Left colon (tissue), 2 donors: Measurements from ENCODE around the gene EXOC4. TPM values are rescaled to one million over a fixed set of nuclear protein-coding genes. Genes with fewer than 3 reads are reported as not detected.
"Not testable (repeated sequence)": the region's sequence is repeated elsewhere in the genome, so short reads cannot be mapped to it uniquely, and the experiment has no call there.

Experiments
- ATAC-seq: fragments of 200-7000 bp; cut with Tn5 transposase; one replicate; pipeline ENCODE4 v1.9.1; 2020; ENCODE audit warnings: mild to moderate bottlenecking, moderate library complexity
- DNase-seq, 2 donors: peaks; one replicate each; pipeline ENCODE4 v3.0.0-alpha.2; 2020
- intact Hi-C, 2 donors: fragments of 100-400 bp; cut with DNase I in 1 of 2; cut with micrococcal nuclease in 1 of 2; formaldehyde crosslinking; loops; one replicate each; pipeline versions ENCODE4 v1.11.2 to v1.14.0; 2022; cut with DNase I, micrococcal nuclease
- total RNA-seq, 2 donors: library from RNA; stranded (reverse); fragmentation: NEBNext Ultra II Directional; extraction: Animal tissue kit (Norgen Biotek cat#: 25700); gene quantifications; one replicate each; pipeline ENCODE4 v1.2.1, GENCODE V29; 2021
- donor health status: DM: no; HTN: no; CAD: no.
- donor health status: DM: yes; HTN: yes; CAD: no.

Gene EXOC4
- total RNA-seq, 2 donors from 2014 or later, result 78.8 to 85.4 TPM

DNA sequence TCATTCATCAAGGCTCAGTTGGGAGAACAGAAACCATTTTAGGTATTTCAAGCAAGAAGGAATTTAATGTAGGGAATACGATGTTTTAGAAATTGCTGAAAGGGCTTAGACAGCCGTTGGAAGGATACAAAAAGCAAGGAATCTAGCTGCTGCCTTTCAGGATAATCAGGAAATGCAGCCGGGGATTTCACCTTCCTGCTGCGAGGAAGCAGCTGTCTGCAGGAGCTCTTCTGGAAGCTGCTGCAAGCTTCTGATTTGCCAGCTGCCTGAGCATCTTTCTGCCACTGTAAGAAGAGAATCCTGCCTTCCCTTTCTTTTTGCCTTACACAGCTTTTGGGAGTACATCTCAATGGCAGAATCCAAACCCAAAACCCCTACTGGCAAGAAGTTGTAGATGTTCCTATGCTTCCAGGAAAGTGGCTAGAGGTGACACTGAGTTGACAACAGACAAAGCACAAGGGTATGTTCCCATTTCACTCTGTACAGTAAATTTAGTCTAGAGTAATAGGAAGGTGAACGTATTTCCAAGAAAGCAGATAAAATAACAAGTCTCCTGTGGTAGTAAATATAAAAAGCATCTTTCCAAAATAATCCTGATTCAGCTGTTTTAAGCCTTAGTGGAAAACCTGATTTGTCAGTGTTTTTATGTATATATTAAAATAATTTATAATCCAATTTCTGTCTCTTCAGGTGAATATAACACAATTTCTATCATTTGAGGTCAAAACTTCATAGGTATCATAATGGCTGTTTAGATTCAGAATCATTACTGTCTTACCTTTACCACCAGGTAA is 725.8 kb downstream of the EXOC4 start:
- ATAC-seq (no peak), DNase-seq (no peak)
- intact Hi-C loops, result no loop called here

DNA sequence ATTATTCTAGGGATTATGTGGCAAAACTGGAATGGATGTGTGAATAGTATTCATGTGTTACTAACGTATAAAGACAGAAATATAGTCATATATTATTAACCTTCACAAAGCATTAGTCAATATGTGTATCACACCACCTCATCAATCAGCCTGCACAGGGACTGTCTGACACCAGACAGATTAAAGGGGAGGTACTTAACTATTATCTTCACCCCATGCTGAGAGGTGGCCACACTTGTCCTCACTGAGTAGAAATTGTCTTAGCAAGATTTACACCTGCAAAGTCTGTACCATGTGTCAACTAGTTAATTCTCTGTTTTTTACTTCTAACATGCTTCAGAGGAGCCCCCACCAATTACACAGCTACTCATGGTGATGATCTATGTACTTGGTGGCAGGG is 727.9 kb downstream of the EXOC4 start:
- intact Hi-C loops, result no loop called here
- DNase-seq (no peak), ATAC-seq (no peak)

DNA sequence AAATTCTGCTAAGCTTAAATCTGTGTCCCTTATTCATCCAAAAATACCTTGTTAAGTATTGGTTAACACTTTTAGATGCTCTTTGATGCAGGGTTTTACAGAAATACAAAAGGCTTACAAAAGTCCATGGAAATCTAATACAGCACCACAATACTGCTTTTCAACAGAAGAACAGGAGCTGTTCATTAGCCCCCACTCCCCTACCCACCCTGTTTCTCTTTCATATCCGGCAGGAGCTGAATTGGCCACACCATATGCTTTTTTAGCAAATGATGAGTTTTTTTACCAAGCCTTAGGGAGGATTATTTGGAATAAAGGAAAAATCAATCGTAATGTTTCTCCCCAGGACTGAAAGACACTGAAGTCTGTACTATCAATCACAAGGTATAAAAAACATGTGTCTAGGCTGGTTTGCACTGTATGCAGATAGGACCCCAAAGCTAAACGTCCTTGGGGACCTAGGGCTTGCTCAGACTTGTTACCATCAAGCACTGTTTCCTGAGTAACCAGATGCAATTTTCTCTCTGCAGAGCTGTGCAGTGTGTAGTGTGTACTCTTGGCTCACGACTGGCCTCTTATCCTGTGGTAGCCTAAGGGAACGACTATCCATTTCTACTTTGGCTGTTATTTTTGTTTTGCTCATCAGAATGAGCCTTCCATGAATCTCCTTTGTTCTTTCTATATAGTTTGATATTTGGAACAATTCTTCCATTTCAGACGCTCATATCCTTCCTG is 731.0 kb downstream of the EXOC4 start:
- intact Hi-C loops, result no loop called here
- ATAC-seq (no peak), DNase-seq (no peak)

DNA sequence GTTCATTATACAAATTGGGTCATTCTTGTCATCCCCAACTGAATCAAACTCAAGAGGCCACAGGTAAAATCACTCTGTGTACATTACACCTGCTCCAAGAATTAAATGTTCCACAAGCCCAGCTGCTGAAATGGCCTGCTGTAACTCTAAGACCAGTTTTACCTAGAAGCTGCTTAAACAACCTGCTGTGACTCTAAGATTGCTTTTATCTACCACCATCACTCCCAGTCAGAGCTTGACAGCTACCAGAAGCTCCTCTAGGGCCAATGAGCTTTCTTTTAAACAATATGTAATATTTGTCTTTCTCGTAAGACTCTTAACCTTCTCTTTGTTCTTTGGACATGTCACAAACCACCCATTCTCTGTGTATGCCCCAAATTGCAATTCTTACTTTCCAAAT is 732.4 kb downstream of the EXOC4 start:
- intact Hi-C loops, result no loop called here
- ATAC-seq (no peak), DNase-seq (no peak)

DNA sequence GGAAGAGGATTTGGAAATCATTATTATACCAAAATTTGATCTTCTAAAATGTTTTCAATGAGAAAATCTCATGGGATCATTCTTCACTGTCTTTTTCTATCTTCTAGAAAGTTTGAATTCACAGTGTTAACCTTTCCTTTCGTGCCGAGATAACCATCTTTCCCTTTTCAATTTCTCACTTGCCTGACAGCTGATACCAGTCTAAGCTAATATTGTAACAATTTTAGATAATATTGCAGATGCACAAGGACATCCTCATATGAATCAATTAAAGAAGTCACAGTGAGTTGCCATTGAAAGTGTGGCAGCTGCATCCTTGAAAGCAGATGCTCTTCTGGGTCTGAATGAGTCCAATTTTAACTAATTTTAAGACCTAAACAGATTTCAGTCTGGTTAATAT is 734.7 kb downstream of the EXOC4 start:
- no peak for DNase-seq
- intact Hi-C loops, result no loop called here
- ATAC-seq, result no peak

DNA sequence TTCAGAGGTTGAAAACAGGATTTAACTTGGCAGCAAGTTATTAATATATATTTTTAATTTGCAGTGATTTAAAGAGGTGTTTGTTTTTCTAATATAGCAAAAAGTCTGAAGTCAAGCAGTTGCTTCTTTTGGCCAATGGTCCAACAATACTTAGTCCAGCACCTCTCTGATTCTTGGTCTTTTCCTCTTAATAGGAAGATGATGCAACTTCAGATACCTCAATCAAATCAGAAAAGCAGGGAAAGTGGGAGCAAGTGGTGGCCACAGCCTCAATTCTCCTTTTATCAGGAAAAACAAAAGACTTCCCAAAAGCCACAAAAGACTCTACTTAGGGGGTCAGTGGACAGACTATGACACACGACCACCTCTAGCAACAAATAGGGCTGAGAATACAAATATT is 740.7 kb downstream of the EXOC4 start:
- DNase-seq, result no peak
- no peak for ATAC-seq
- intact Hi-C loops, result no loop called here

DNA sequence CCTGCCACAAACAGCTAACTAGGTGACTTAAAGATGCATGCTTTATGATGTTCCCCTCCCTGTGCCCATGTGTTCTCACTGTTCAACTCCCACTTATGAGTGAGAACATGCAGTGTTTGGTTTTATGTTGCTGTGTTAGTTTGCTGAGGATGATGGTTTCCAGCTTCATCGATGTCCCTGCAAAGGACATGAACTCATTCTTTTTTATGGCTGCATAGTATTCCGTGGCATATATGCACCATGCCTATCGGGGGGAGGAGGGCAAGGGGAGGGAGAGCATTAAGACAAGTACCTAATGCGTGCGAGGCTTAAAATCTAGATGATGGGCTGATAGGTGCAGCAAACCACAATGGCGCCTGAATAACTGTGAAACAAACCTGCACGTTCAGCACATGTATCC is 741.2 kb downstream of the EXOC4 start:
- DNase-seq, ATAC-seq, intact Hi-C loops: not testable (repeated sequence)

DNA sequence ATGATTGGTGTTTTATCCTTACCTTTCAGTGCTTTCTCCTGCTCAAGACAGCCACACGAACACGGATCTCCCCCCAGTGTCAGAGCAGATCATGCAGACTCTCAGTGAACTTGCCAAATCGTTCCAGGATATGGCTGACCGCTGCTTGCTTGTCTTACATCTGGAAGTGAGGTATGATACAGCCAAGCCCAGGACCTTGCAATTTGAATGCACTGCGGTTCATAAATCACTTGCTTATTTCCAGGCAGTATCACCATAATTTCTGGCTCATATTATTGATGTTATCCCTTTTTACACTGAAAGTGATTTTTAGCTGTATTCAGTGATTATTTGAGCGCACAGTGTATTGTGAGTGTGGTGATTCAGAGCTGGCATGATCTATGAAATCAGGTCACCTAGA is 744.6 kb downstream of the EXOC4 start:
- intact Hi-C loops, result no loop called here
- no peak for ATAC-seq
- DNase-seq, result no peak

DNA sequence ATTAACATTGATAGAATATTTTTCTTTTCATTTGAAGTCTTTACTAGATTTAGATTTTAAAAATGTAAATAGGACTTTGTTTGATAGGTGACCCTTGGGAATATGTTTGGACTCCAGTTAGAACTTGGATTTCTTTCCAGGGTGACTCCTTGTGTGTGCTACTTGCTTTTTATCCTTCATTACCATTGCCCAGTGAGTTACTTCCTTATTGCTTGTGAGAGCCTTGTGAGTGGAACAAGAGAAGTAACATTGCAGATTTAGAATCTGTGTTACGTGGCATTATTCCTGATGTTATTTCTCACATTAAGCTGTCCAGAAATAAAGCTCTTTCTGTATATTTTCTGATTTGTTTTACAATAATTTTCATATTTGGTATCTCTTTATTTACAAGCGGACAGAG is 746.3 kb downstream of the EXOC4 start:
- intact Hi-C loops, result no loop called here
- DNase-seq (no peak), ATAC-seq (peak; percentile 60)

DNA sequence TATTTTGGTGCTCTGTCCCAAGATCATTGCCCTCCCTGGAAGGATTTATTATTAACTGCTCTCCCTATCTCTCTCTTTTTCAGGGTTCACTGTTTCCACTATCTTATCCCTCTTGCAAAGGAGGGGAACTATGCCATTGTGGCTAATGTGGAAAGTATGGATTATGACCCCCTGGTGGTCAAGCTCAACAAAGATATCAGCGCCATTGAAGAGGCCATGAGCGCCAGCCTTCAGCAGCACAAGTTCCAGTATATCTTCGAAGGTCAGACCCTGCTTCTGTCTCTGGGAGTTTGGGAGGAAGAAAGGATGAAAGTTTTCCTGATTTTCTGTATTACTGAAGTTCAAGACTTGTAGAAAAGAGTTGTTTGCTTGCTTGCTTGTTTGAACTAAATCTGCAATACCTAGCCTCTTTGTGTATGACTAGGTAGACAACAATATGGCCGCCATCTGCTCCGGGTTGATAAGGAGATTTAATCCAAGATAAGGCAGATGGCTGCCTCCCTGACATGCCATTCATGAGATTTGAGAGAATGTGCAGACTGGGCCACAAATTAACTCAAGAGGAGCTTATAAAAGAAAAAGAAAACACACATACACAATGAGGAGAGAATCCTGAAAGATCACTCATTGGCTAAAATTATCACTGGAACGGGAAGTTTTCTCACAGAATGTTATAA is 752.1 kb downstream of the EXOC4 start:
- no peak for ATAC-seq
- DNase-seq, result no peak
- intact Hi-C loops, result no loop called here

DNA sequence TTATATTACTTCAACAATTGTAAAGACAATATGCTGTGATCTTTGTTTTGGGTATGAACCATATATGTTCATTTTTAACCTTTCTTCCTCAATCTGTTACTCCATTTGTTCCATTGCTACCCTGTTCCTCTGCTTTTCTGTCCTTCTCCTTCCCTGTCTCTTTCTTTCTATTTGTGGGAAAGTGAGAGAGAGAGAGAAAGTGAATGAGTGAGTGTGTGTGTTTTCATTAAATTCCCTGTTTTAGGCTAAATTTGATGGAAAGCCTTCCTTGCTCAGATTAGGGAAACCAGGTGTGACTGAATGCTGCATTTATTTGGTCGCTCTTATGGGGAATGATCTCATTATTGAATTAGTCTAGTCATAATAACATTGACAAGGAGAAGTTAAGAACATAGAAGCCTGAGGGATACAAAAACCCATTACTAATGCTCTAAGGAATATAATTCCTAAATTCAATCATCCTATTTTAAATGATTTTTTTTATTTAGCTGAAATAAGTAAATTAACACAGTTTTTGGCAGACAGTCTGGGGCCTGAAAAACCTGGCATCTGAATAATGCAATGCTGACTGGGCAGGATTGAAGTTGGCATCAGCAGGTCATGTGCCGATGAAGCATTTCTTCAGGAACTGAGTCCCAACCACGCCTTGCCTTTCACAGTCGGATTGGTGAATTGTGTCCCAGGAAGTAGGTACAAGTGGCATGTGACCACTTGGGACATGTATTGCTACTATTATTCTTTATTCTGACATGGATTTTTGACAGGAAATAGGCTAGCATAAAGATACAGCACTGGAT is 756.6 kb downstream of the EXOC4 start:
- ATAC-seq (no peak), DNase-seq (no peak)
- intact Hi-C loops, result no loop called here

DNA sequence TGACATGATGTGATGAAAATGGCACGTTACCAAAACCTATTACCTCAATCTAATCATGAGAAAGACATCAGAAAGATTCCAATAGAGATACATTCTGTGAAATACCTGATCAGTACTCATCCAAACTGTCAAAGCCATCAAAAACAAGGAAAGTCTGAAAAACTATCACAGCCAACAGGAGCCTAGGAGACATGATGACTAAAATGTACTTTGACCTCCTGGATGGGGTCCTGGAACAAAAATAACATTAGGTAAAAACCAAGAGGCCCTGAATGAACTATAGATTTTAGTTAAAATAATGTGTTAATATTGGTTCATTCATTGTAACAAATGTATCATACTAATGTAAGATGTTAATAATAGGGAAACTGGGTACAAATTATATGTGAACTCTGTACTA is 760.4 kb downstream of the EXOC4 start:
- DNase-seq, result no peak
- no peak for ATAC-seq
- intact Hi-C loops, result no loop called here

DNA sequence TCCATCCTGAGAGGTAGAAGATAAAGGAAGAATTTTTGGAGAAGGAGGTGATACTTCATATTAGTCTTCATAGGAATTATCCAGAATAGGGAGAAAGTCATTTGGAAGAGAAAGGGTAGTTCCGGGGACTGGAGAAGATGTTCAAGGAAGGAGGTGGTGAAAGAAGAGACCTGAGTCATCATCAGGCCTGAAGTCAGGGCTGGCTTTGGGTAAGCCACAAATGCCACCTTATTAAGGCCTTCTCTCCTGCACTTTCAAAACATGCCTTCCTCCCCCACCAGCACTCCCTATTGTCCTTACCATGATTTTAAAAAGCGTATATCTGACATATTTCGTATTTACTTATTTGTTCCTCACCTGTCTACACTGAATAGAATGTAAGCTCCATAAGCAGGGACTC is 762.1 kb downstream of the EXOC4 start:
- ATAC-seq (no peak), DNase-seq (no peak)
- intact Hi-C loops, result no loop called here

DNA sequence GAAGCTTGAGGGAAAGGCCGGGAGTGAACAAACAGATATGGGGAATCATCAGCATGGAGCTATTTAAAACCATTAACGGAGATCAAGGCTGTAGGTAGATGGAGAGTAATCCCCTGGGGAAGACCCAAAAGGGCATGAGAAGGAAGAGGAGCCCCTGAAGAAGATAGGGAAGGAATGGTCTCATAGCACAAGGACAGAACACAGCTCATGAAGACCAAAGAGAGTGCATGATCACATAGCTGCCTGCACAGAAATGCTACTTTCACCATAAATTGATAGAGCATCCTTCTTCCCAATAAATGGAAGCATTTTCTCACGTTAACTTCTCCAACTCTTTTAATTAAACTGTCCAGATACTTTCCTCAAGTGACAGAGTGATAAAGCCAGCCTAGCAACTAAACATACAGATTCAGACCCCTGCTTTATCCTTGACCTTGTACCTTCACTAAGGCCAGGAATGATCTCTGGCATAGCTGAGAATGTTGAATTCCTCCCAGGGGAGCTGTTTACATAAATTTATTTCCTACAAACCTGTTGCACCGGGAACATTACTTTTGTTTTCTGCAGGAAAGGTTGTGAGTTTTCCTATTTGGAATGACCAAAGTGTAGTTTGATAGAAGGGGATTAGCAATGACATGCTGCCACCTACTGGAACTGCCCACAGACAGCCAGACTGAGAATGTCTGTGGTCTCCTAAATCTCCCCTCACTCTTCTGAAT is 763.5 kb downstream of the EXOC4 start:
- intact Hi-C loops, result no loop called here
- peak; percentile 64 for ATAC-seq
- DNase-seq, result peak in 1 of 2 donors; percentile 23

DNA sequence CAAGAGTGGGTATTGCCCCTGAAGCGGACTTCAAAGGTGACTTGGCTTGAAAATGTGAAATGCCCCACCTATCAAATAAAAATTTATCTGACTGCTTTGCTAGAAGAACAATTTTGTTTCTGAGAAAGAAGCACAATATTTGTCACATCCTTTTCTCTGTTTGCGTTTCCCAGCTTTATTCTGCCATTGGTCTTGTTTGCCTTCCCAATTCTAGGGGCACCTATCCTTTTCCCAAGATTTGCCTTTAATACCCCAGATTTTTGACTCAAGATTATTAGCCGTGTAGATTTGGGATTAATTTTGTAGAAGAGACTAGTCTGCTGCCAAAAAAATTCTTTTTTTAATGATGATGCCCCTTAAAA is 764.0 kb downstream of the EXOC4 start:
- no peak for ATAC-seq
- DNase-seq, result no peak
- intact Hi-C loops, result no loop called here

DNA sequence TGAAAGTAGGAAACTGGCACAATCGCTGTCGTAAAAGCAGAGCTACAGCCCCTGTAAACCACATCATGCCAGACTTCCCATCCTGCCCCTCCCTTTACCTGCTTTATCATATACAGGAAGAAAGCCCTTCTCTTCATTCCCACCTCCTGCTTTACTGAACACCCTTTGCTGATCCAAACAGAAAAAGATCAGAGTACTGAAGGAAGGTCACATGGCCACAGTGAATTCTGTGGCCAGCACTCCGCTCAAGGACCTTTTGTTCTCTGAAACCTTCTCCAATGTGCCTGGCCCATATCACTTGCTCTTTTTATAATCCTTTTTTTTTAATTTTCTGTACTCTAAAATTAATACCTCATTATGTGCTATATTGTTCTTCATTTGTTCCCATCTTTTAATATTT is 765.4 kb downstream of the EXOC4 start:
- no peak for DNase-seq
- ATAC-seq, result no peak
- intact Hi-C loops, result no loop called here

DNA sequence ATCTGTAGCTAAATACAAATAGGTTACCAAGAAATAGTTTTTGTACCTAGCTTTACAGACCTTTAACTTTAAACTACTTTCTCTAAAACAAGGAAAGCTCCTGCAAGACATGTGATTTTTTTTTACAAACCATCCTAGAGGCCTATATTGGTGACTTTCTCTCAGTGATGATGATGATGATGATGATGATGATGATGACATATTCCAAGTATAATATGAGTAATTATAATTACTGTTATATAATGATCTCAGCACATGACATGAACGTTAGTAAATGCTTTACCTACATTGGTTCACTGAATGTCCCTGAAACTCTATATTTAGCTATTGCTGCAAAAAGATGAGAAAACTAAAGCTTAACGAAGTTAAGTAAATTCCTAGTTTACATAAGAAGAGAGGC is 766.4 kb downstream of the EXOC4 start:
- DNase-seq, result no peak
- ATAC-seq, result no peak
- intact Hi-C loops, result no loop called here

DNA sequence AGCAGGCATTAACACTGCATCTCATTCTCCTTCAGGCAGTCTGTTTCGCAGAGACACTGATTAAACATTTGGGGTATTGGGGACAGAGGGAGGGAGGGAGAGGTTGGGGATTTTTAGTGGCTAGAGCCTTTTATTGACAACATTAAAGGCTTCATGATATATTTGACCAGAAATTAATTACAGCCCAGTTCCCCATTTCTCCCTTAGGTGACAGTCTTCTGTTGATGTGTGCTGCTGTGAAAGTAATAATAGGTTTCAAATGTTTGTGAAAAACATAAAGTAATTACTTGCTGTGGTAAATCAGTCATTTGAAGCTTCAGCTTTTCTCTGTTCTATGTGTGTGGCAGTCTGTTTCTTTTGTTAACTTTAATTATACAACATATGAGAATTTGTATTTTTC is 769.0 kb downstream of the EXOC4 start:
- ATAC-seq (no peak), DNase-seq (no peak)
- intact Hi-C loops, result no loop called here
